Hepatocyte (in vitro differentiated cells): ENCODE results near the gene MAP2K3. TPM values are rescaled to one million over a fixed set of nuclear protein-coding genes. Genes with fewer than 3 reads are reported as not detected.

Experiments used
- DNase-seq: peaks from one replicate; pipeline ENCODE4 v3.0.0-alpha.2; 2016; ENCODE audit warnings: low spot score
- H2AFZ ChIP-seq: fragments of 200-600 bp; sonication (generic); 2 replicates; pipeline ENCODE4 v1.6.0; 2016; ENCODE audit warnings: antibody characterized with exemption, mild to moderate bottlenecking
- H3K27ac ChIP-seq: fragments of 200-600 bp; sonication (generic); 2 replicates; pipeline ENCODE4 v1.5.1; 2016; ENCODE audit warnings: mild to moderate bottlenecking
- H3K27me3 ChIP-seq: fragments of 200-600 bp; sonication (generic); 2 replicates; pipeline ENCODE4 v1.6.1; 2016
- H3K36me3 ChIP-seq: fragments of 200-600 bp; sonication (generic); replicated peaks from 2 replicates; pipeline ENCODE4 v1.5.1; 2016; ENCODE audit warnings: low read depth; ENCODE audit not compliant: insufficient read depth
- H3K4me1 ChIP-seq: fragments of 200-600 bp; sonication (generic); 2 replicates; pipeline ENCODE4 v1.5.1; 2016; ENCODE audit warnings: mild to moderate bottlenecking, moderate library complexity; ENCODE audit not compliant: insufficient read depth
- H3K4me2 ChIP-seq: fragments of 200-600 bp; sonication (generic); 2 replicates; pipeline ENCODE4 v1.6.0; 2016
- H3K4me3 ChIP-seq: fragments of 200-600 bp; sonication (generic); 2 replicates; pipeline ENCODE4 v1.5.1; 2016; ENCODE audit warnings: mild to moderate bottlenecking
- H3K79me2 ChIP-seq: fragments of 200-600 bp; sonication (generic); 2 replicates; pipeline ENCODE4 v1.6.0; 2017; ENCODE audit warnings: mild to moderate bottlenecking
- H3K9me2 ChIP-seq: fragments of 200-600 bp; sonication (generic); replicated peaks from 2 replicates; pipeline ENCODE4 v1.6.0; 2017; ENCODE audit warnings: mild to moderate bottlenecking; ENCODE audit not compliant: insufficient read depth
- H3K9me3 ChIP-seq: fragments of 200-600 bp; sonication (generic); 2 replicates; pipeline ENCODE4 v1.5.1; 2016; ENCODE audit warnings: low read depth, mild to moderate bottlenecking
- H4K20me1 ChIP-seq: fragments of 200-600 bp; sonication (generic); 2 replicates; pipeline ENCODE4 v1.6.0; 2016; ENCODE audit warnings: mild to moderate bottlenecking; ENCODE audit not compliant: insufficient read depth, poor library complexity, severe bottlenecking
- EZH2 ChIP-seq: fragments of 200-600 bp; sonication (generic); IDR thresholded peaks from 2 replicates; pipeline ENCODE4 v1.6.1; 2016; ENCODE audit warnings: antibody characterized with exemption, mild to moderate bottlenecking, borderline replicate concordance
- EZH2phosphoT487 ChIP-seq: fragments of 200-600 bp; sonication (generic); IDR thresholded peaks from one replicate; pipeline ENCODE4 v1.6.1; 2018; ENCODE audit warnings: antibody characterized with exemption, mild to moderate bottlenecking, low read depth, moderate library complexity; ENCODE audit not compliant: unreplicated experiment, severe bottlenecking
- WGBS: methylation state at CpG from one replicate; pipeline ENCODE4 v1.1.6; 2016; ENCODE audit warnings: low lambda C conversion rate; ENCODE audit errors: missing lambda C conversion rate; 5-methylcytosine and 5-hydroxymethylcytosine counted together
- polyA plus RNA-seq: library from polyadenylated mRNA; unstranded; fragments of >200 nt; fragmentation: Nextera tagmentation; extraction: Ambion mirVana; gene quantifications from 2 replicates; pipeline ENCODE4 v1.2.1, GENCODE V29; 2016
- total RNA-seq: library from RNA; depleted of rRNA; stranded (reverse); fragments of >200 nt; gene quantifications from 2 replicates; pipeline ENCODE4 v1.2.3, GENCODE V29; 2014
- TF ChIP-seq, protein P1 (sequence below): fragments of 200-600 bp; sonication (generic); IDR thresholded peaks from 2 replicates; pipeline ENCODE4 v1.5.1; 2016; ENCODE audit warnings: antibody characterized with exemption, mild to moderate bottlenecking; ENCODE audit not compliant: poor library complexity

MAP2K3 gene
- total and polyA plus RNA-seq, 2 experiments from 2014 or later, result 21.8 to 62.4 TPM

DNA sequence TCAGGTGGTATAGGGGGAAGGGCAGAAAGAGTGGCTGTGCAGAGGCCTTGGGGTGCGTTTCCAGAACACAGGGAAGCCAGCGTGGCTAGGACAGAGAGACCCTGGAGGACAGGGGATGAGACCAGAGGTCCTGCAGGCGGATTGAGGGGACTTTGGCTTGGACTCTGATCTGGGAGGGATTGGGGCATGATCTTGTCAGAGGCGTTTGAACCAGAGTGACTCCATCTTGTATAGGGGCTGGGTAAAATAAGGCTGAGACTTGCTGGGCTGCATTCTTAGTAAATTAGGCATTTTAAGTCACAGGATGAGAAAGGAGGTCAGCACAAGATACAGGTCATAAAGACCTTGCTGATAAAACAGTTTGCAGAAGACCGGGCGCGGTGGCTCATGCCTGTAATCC lies 25.9 kb upstream of the MAP2K3 start:
- H3K27ac ChIP-seq, result no peak overlapping the region
- no peaks in the 10 kb centered on the region for H3K9me3 ChIP-seq
- TF ChIP-seq, protein P1, sequence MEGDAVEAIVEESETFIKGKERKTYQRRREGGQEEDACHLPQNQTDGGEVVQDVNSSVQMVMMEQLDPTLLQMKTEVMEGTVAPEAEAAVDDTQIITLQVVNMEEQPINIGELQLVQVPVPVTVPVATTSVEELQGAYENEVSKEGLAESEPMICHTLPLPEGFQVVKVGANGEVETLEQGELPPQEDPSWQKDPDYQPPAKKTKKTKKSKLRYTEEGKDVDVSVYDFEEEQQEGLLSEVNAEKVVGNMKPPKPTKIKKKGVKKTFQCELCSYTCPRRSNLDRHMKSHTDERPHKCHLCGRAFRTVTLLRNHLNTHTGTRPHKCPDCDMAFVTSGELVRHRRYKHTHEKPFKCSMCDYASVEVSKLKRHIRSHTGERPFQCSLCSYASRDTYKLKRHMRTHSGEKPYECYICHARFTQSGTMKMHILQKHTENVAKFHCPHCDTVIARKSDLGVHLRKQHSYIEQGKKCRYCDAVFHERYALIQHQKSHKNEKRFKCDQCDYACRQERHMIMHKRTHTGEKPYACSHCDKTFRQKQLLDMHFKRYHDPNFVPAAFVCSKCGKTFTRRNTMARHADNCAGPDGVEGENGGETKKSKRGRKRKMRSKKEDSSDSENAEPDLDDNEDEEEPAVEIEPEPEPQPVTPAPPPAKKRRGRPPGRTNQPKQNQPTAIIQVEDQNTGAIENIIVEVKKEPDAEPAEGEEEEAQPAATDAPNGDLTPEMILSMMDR, result no peak
- TF ChIP-seq EZH2phosphoT487, result no peak
- no peak for TF ChIP-seq EZH2
- H3K27me3 ChIP-seq, result no peaks in the 10 kb centered on the region
- no peaks in the 10 kb centered on the region for H3K36me3 ChIP-seq
- H3K4me3 ChIP-seq, result no peak overlapping the region
- no peak overlapping the region for H2AFZ ChIP-seq
- no peaks in the 10 kb centered on the region for H4K20me1 ChIP-seq
- no peaks in the 10 kb centered on the region for H3K79me2 ChIP-seq
- H3K4me2 ChIP-seq, result no peak overlapping the region
- WGBS, result 73% methylated on average over 7 of the region's 7 CpGs
- H3K9me2 ChIP-seq, result no peaks in the 10 kb centered on the region
- H3K4me1 ChIP-seq, result peaks cover 3% of the 10 kb centered on the region
- DNase-seq, result no peak

DNA sequence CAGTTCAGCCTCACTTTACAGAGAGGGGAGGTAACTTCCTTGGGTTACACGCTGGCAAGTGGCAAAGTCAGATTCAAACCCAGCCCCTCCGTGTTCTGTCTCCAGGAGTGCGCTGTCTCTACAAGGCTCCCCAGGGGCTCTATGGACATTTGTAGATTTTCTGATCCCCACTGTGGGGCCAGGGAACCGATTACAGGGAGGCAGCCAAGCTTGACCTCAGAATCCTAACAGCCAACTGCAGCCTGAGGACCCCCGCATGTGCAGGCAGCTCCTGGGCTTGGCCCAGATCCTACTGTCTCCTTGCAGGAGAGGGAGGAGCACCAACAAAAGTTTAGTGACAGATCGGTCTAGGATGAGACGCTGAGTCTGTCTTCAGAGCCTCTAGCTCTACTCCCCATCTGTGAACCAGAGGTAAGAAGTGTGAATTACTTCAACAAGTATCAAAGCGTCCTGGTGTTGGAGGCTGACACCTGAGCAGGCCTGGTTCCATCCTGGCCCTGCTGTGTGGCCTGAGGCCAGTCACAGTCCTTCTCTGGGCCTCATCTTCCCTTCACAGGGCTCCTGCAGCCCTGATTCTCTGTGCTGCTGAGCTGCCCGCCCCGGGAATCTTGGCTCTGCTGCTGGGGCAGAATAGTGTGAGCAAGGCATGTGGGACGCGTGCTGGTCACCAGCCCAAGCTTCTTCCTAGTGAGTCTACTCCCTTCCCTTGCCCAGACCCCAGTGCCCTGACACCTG lies 22.1 kb upstream of the MAP2K3 start:
- Histone ChIP-seq H3K27ac (no peak overlapping the region), H3K9me3 (no peaks in the 10 kb centered on the region), H3K4me1 (no peaks in the 10 kb centered on the region), H3K4me2 (no peak overlapping the region), H3K36me3 (no peaks in the 10 kb centered on the region), H3K27me3 (no peaks in the 10 kb centered on the region), H4K20me1 (no peaks in the 10 kb centered on the region), H3K79me2 (no peaks in the 10 kb centered on the region), H3K4me3 (no peak overlapping the region), H2AFZ (no peak overlapping the region), H3K9me2 (no peaks in the 10 kb centered on the region)
- no peak for DNase-seq
- WGBS, result 86% methylated on average over 12 of the region's 12 CpGs
- TF ChIP-seq EZH2, result no peak
- no peak for TF ChIP-seq EZH2phosphoT487
- TF ChIP-seq, protein P1, result no peak

DNA sequence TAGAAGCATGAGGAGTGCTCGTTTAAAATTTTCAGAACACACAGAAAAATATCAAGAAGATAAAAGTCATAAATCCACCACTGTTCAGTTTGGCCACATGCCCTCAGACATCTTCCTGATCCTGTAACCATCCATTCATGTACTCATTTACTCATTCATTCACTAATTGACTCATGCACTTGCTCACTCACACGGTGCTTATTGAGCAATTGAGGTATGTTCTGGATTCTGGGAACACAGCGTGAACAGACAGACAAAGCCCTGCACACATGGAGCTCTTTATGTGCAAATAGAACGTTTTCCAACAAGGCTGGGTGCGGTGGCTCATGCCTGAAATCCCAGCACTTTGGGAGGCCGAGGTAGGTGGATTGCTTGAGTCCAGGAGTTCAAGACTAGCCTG lies 21.1 kb upstream of the MAP2K3 start:
- TF ChIP-seq EZH2 (no peak), EZH2phosphoT487 (no peak)
- TF ChIP-seq, protein P1, result no peak
- no peaks in the 10 kb centered on the region for H3K9me3 ChIP-seq
- DNase-seq, result no peak
- H3K4me3 ChIP-seq, result no peak overlapping the region
- no peaks in the 10 kb centered on the region for H3K9me2 ChIP-seq
- H3K79me2 ChIP-seq, result no peaks in the 10 kb centered on the region
- no peaks in the 10 kb centered on the region for H3K4me1 ChIP-seq
- no peak overlapping the region for H3K27ac ChIP-seq
- WGBS, result 75% methylated on average over 6 of the region's 6 CpGs
- H2AFZ ChIP-seq, result no peak overlapping the region
- no peaks in the 10 kb centered on the region for H3K36me3 ChIP-seq
- H3K27me3 ChIP-seq, result no peaks in the 10 kb centered on the region
- H3K4me2 ChIP-seq, result no peak overlapping the region
- H4K20me1 ChIP-seq, result no peaks in the 10 kb centered on the region
